ENCODE data around the gene SNRK.

Gene SNRK

GRCh38 chr3:43361077-43361476 lies 74.7 kb downstream of the SNRK start:
- H3K27me3 ChIP-seq, result no peaks in the 10 kb centered on the region
- no peak for TF ChIP-seq Cebpa-rat (IDR thresholded peaks at IDR 0.05)
- no peak overlapping the region for H3K4me2 ChIP-seq
- H3K4me3 ChIP-seq, result no peak overlapping the region
- no peaks in the 10 kb centered on the region for H3K4me1 ChIP-seq
- peaks cover 0 to 16% (median 0%) of the 10 kb centered on the region in 11 experiments; a peak in 7 of 22 replicates for H3K36me3 ChIP-seq
- no peaks in the 10 kb centered on the region for H4K20me1 ChIP-seq
- peaks cover 5 to 13% (median 7%) of the 10 kb centered on the region in 11 experiments; a peak in 19 of 22 replicates for H3K9me3 ChIP-seq (replicated peaks in 1 of 11)
- H3K27ac ChIP-seq, result no peak overlapping the region
- no peak overlapping the region for H3K9ac ChIP-seq

- no peak overlapping the region for H3K4me2 ChIP-seq
- H3K9ac ChIP-seq, result no peak overlapping the region
- TF ChIP-seq Cebpa-rat (IDR thresholded peaks at IDR 0.05), result no peak
- H3K27me3 ChIP-seq, result no peaks in the 10 kb centered on the region
- no peak overlapping the region for H3K27ac ChIP-seq
- H3K4me3 ChIP-seq, result no peak overlapping the region
- peaks cover 0 to 20% (median 0%) of the 10 kb centered on the region in 11 experiments; a peak in 7 of 22 replicates for H3K36me3 ChIP-seq
- H3K4me1 ChIP-seq, result no peaks in the 10 kb centered on the region
- no peaks in the 10 kb centered on the region for H4K20me1 ChIP-seq
- H3K9me3 ChIP-seq (replicated peaks in 1 of 11), result peaks cover 0 to 5% (median 0%) of the 10 kb centered on the region in 11 experiments; a peak in 1 of 22 replicates
Measured at GRCh38 chr3:43362183-43362582, 75.8 kb downstream of the SNRK start.

GRCh38 chr3:43362961-43363360 lies 76.6 kb downstream of the SNRK start:
- no peak overlapping the region for H3K9ac ChIP-seq
- H3K36me3 ChIP-seq, result peaks cover 0 to 20% (median 0%) of the 10 kb centered on the region in 11 experiments; a peak in 7 of 22 replicates
- TF ChIP-seq Cebpa-rat (IDR thresholded peaks at IDR 0.05), result no peak

GRCh38 chr3:43363621-43364266 lies 77.4 kb downstream of the SNRK start:
- no peak overlapping the region for H3K27ac ChIP-seq
- no peaks in the 10 kb centered on the region for H3K9me3 ChIP-seq (replicated peaks in 1 of 11)
- H4K20me1 ChIP-seq, result no peaks in the 10 kb centered on the region
- H3K9ac ChIP-seq, result no peak overlapping the region
- H3K4me1 ChIP-seq, result no peaks in the 10 kb centered on the region
- H3K4me3 ChIP-seq, result no peak overlapping the region
- no peak for TF ChIP-seq Cebpa-rat (IDR thresholded peaks at IDR 0.05)
- no peaks in the 10 kb centered on the region for H3K27me3 ChIP-seq
- peaks cover 0 to 20% (median 0%) of the 10 kb centered on the region in 11 experiments; a peak in 7 of 22 replicates for H3K36me3 ChIP-seq
- no peak overlapping the region for H3K4me2 ChIP-seq

More at GRCh38 chr3:43362961-43363360, 76.6 kb downstream of the SNRK start:
- Histone ChIP-seq H4K20me1 (no peaks in the 10 kb centered on the region), H3K27me3 (no peaks in the 10 kb centered on the region), H3K27ac (no peak overlapping the region), H3K4me3 (no peak overlapping the region), H3K9me3 (replicated peaks in 1 of 11) (no peaks in the 10 kb centered on the region), H3K4me2 (no peak overlapping the region), H3K4me1 (no peaks in the 10 kb centered on the region)

GRCh38 chr3:43364494-43364893 lies 78.2 kb downstream of the SNRK start:
- no peak overlapping the region for H3K4me3 ChIP-seq
- H3K27ac ChIP-seq, result no peak overlapping the region
- H3K27me3 ChIP-seq, result no peaks in the 10 kb centered on the region
- H3K9me3 ChIP-seq (replicated peaks in 1 of 11), result no peaks in the 10 kb centered on the region
- no peak for TF ChIP-seq Cebpa-rat (IDR thresholded peaks at IDR 0.05)
- H3K9ac ChIP-seq, result no peak overlapping the region
- H3K4me2 ChIP-seq, result no peak overlapping the region
- H4K20me1 ChIP-seq, result no peaks in the 10 kb centered on the region
- peaks cover 0 to 2% (median under 1%) of the 10 kb centered on the region in 10 experiments; a peak in 3 of 20 replicates for H3K4me1 ChIP-seq
- peaks cover 0 to 20% (median 0%) of the 10 kb centered on the region in 11 experiments; a peak in 7 of 22 replicates for H3K36me3 ChIP-seq

GRCh38 chr3:43364926-43365325 lies 78.6 kb downstream of the SNRK start:
- H3K27ac ChIP-seq, result no peak overlapping the region
- no peak overlapping the region for H3K4me2 ChIP-seq
- H3K4me3 ChIP-seq, result no peak overlapping the region
- peaks cover 0 to 6% (median 2%) of the 10 kb centered on the region in 10 experiments; a peak in 9 of 20 replicates for H3K4me1 ChIP-seq
- TF ChIP-seq Cebpa-rat (IDR thresholded peaks at IDR 0.05), result no peak
- H3K27me3 ChIP-seq, result no peaks in the 10 kb centered on the region
- H3K36me3 ChIP-seq, result peaks cover 0 to 20% (median 0%) of the 10 kb centered on the region in 11 experiments; a peak in 7 of 22 replicates
- H4K20me1 ChIP-seq, result no peaks in the 10 kb centered on the region
- no peak overlapping the region for H3K9ac ChIP-seq
- H3K9me3 ChIP-seq (replicated peaks in 1 of 11), result no peaks in the 10 kb centered on the region

- no peak overlapping the region for H3K4me2 ChIP-seq
- no peak overlapping the region for H3K27ac ChIP-seq
- no peaks in the 10 kb centered on the region for H3K9me3 ChIP-seq (replicated peaks in 1 of 11)
- H3K4me3 ChIP-seq, result no peak overlapping the region
- H3K4me1 ChIP-seq, result peaks cover 0 to 14% (median 4%) of the 10 kb centered on the region in 10 experiments; a peak in 9 of 20 replicates
- H3K9ac ChIP-seq, result no peak overlapping the region
- no peak for TF ChIP-seq Cebpa-rat (IDR thresholded peaks at IDR 0.05)
- peaks cover 0 to 20% (median 0%) of the 10 kb centered on the region in 11 experiments; a peak in 7 of 22 replicates for H3K36me3 ChIP-seq
- no peaks in the 10 kb centered on the region for H3K27me3 ChIP-seq
- no peaks in the 10 kb centered on the region for H4K20me1 ChIP-seq
Measured at GRCh38 chr3:43365601-43366305, 79.4 kb downstream of the SNRK start.

GRCh38 chr3:43366481-43366880 lies 80.1 kb downstream of the SNRK start:
- Histone ChIP-seq H4K20me1 (no peaks in the 10 kb centered on the region), H3K9me3 (replicated peaks in 1 of 11) (no peaks in the 10 kb centered on the region), H3K9ac (no peak overlapping the region), H3K27ac (no peak overlapping the region), H3K4me2 (no peak overlapping the region), H3K4me3 (no peak overlapping the region), H3K4me1 (peaks cover 0 to 18% (median 4%) of the 10 kb centered on the region in 10 experiments; a peak in 9 of 20 replicates), H3K27me3 (no peaks in the 10 kb centered on the region), H3K36me3 (peaks cover 0 to 20% (median 0%) of the 10 kb centered on the region in 11 experiments; a peak in 7 of 22 replicates)
- TF ChIP-seq Cebpa-rat (IDR thresholded peaks at IDR 0.05), result no peak

GRCh38 chr3:43366885-43367284 lies 80.5 kb downstream of the SNRK start:
- Histone ChIP-seq H3K36me3 (peaks cover 0 to 20% (median 0%) of the 10 kb centered on the region in 11 experiments; a peak in 7 of 22 replicates), H3K9ac (no peak overlapping the region), H3K4me1 (peaks cover 0 to 18% (median 4%) of the 10 kb centered on the region in 10 experiments; a peak in 9 of 20 replicates), H3K9me3 (replicated peaks in 1 of 11) (no peaks in the 10 kb centered on the region), H3K27me3 (no peaks in the 10 kb centered on the region), H3K4me2 (no peak overlapping the region), H4K20me1 (no peaks in the 10 kb centered on the region), H3K27ac (no peak overlapping the region), H3K4me3 (no peak overlapping the region)
- TF ChIP-seq Cebpa-rat (IDR thresholded peaks at IDR 0.05), result no peak

Data from BLaER1 treated with 17β-estradiol and CSF1 and Interleukin-3, amounts not matched to agents 10 nM and 100 nM (cell line).